GM21723 (cell line): ENCODE results near the gene SH3BGR.

Source experiments
- ATAC-seq: cut with Tn5 transposase; IDR thresholded peaks from one replicate; pipeline ENCODE4 v1.9.1; 2021; ENCODE audit warnings: mild to moderate bottlenecking, moderate library complexity; ENCODE audit not compliant: unreplicated experiment

Gene SH3BGR

GRCh38 chr21:39454949-39455668, 3.3 kb downstream of the SH3BGR start:
- no peak for ATAC-seq

GRCh38 chr21:39456665-39457064, 4.9 kb downstream of the SH3BGR start:
- ATAC-seq: no peak

- ATAC-seq: peak; percentile 73
Observed at GRCh38 chr21:39461419-39461818, 9.6 kb downstream of the SH3BGR start.

GRCh38 chr21:39463308-39463707, 11.5 kb downstream of the SH3BGR start:
- ATAC-seq: no peak

- ATAC-seq: no peak
Observed at GRCh38 chr21:39466584-39466983, 14.8 kb downstream of the SH3BGR start.

GRCh38 chr21:39467746-39468145, 16.0 kb downstream of the SH3BGR start:
- no peak for ATAC-seq

- ATAC-seq: no peak
Observed at GRCh38 chr21:39468559-39468958, 16.8 kb downstream of the SH3BGR start.

- ATAC-seq: no peak
Observed at GRCh38 chr21:39471598-39471997, 19.8 kb downstream of the SH3BGR start.

GRCh38 chr21:39472786-39473185, 21.0 kb downstream of the SH3BGR start:
- ATAC-seq: no peak

GRCh38 chr21:39474611-39475010, 22.8 kb downstream of the SH3BGR start:
- no peak for ATAC-seq

- ATAC-seq: no peak
Observed at GRCh38 chr21:39479164-39479813, 27.5 kb downstream of the SH3BGR start.

- no peak for ATAC-seq
Observed at GRCh38 chr21:39479814-39480182, 28.0 kb downstream of the SH3BGR start.

GRCh38 chr21:39480271-39480670, 28.5 kb downstream of the SH3BGR start:
- no peak for ATAC-seq

- ATAC-seq: no peak
Observed at GRCh38 chr21:39481886-39482285, 30.1 kb downstream of the SH3BGR start.

- no peak for ATAC-seq
Observed at GRCh38 chr21:39483917-39484316, 32.1 kb downstream of the SH3BGR start.

- no peak for ATAC-seq
Observed at GRCh38 chr21:39484711-39485276, 33.0 kb downstream of the SH3BGR start.

GRCh38 chr21:39489380-39489924, 37.7 kb downstream of the SH3BGR start:
- ATAC-seq: no peak

- no peak for ATAC-seq
Observed at GRCh38 chr21:39499156-39499555, 47.4 kb downstream of the SH3BGR start.

- no peak for ATAC-seq
Observed at GRCh38 chr21:39502631-39503030, 50.9 kb downstream of the SH3BGR start.

GRCh38 chr21:39503123-39503762, 51.5 kb downstream of the SH3BGR start:
- no peak for ATAC-seq

- ATAC-seq: no peak
Observed at GRCh38 chr21:39504230-39504629, 52.5 kb downstream of the SH3BGR start.

GRCh38 chr21:39510240-39510639, 58.5 kb downstream of the SH3BGR start:
- ATAC-seq: no peak
